A673 (cell line): ENCODE results near the gene SNRPA. TPM values are rescaled to one million over a fixed set of nuclear protein-coding genes. Genes with fewer than 3 reads are reported as not detected.
A peak's percentile ranks its signal among the peaks of the same experiment; 100 is the strongest.
"Not testable (repeated sequence)": the region's sequence is repeated elsewhere in the genome, so short reads cannot be mapped to it uniquely, and the experiment has no call there.

Source experiments
- BruUV-seq: library from RNA; stranded (reverse); fragments of 400-500 nt; replicated peaks from 2 replicates; lab custom pipeline; 2021; lab: Mats Ljungman, UMichigan
- CTCF ChIA-PET: fragments of 300-600 bp; sonication (Branson Sonifier 250); formaldehyde crosslinking; loops from one replicate; lab custom pipeline; 2022; ENCODE audit warnings: antibody characterized with exemption; lab: Charles Lee
- POLR2A ChIA-PET: fragments of 300-600 bp; sonication (Branson Sonifier 250); formaldehyde crosslinking; loops from one replicate; lab custom pipeline; 2022; ENCODE audit warnings: antibody characterized with exemption; ENCODE audit not compliant: low non-redundant PET; lab: Charles Lee
- DNase-seq: peaks from one replicate; pipeline ENCODE4 v3.0.0-alpha.2; 2015; ENCODE audit warnings: low spot score
- H3K27ac ChIP-seq: fragments of 200-600 bp; sonication (generic); 2 replicates; pipeline ENCODE4 v1.5.1; 2016; ENCODE audit warnings: mixed run types, low read depth, mild to moderate bottlenecking, mixed read lengths, antibody characterized with exemption, low read length; ENCODE audit not compliant: poor library complexity, severe bottlenecking
- H3K27me3 ChIP-seq: fragments of 200-600 bp; sonication (generic); replicated peaks from 2 replicates; pipeline ENCODE4 v1.6.1; 2017; ENCODE audit warnings: mixed run types, low read depth, mild to moderate bottlenecking, mixed read lengths, antibody characterized with exemption, low read length; ENCODE audit not compliant: insufficient read depth, poor library complexity
- H3K36me3 ChIP-seq: fragments of 200-600 bp; sonication (generic); 2 replicates; pipeline ENCODE4 v1.6.1; 2016; ENCODE audit warnings: mixed run types, mild to moderate bottlenecking, mixed read lengths, antibody characterized with exemption, low read length; ENCODE audit not compliant: insufficient read depth, poor library complexity, severe bottlenecking
- H3K4me1 ChIP-seq: fragments of 200-600 bp; sonication (generic); 2 replicates; pipeline ENCODE4 v1.6.1; 2017; ENCODE audit warnings: mixed run types, mild to moderate bottlenecking, mixed read lengths, antibody characterized with exemption, low read length; ENCODE audit not compliant: insufficient read depth, poor library complexity, severe bottlenecking
- H3K4me3 ChIP-seq: fragments of 200-600 bp; sonication (generic); 2 replicates; pipeline ENCODE4 v1.5.1; 2016; ENCODE audit warnings: low read depth, mixed run types, mild to moderate bottlenecking, mixed read lengths, low read length; ENCODE audit not compliant: poor library complexity, severe bottlenecking
- H3K9me3 ChIP-seq: fragments of 200-600 bp; sonication (generic); 2 replicates; pipeline ENCODE4 v1.6.1; 2016; ENCODE audit warnings: mixed run types, low read depth, mild to moderate bottlenecking, mixed read lengths, antibody characterized with exemption, low read length; ENCODE audit not compliant: poor library complexity, severe bottlenecking
- CTCF ChIP-seq: fragments of 300-800, 200-600 bp; sonication (generic); conservative IDR thresholded peaks from 2 replicates; pipeline ENCODE4 v1.5.1; 2017; ENCODE audit warnings: low read depth, mild to moderate bottlenecking, antibody characterized with exemption, low read length, moderate library complexity, mixed read lengths
- EZH2 ChIP-seq: fragments of 200-600 bp; sonication (generic); IDR thresholded peaks from 2 replicates; pipeline ENCODE4 v1.6.1; 2017; ENCODE audit warnings: borderline replicate concordance, low read depth, mild to moderate bottlenecking, mixed read lengths, antibody characterized with exemption, low read length; ENCODE audit not compliant: poor library complexity, severe bottlenecking
- intact Hi-C: fragments of 100-400 bp; cut with micrococcal nuclease; formaldehyde crosslinking; loops from one replicate; pipeline ENCODE4 v1.10.0; 2022; ENCODE audit not compliant: unreplicated experiment
- total RNA-seq: library from RNA; stranded (reverse); gene quantifications from 2 replicates; pipeline ENCODE4 v1.2.3, GENCODE V29; 2021

Gene SNRPA
- total RNA-seq, 1 experiment from 2014 or later: 167 TPM

GRCh38 chr19:40811478-40812341 is 60.7 kb downstream of the SNRPA start:
- no peak for DNase-seq
- peak overlapping the region; percentile 27 for H3K4me3 ChIP-seq

GRCh38 chr19:40812571-40812970 is 61.6 kb downstream of the SNRPA start:
- Histone ChIP-seq H3K4me1 (peaks cover 17% of the 10 kb centered on the region), H3K36me3 (peaks cover 14% of the 10 kb centered on the region)
- H3K27me3 ChIP-seq, H3K27ac ChIP-seq, CTCF ChIA-PET, DNase-seq, POLR2A ChIA-PET, intact Hi-C loops, H3K9me3 ChIP-seq, BruUV-seq, H3K4me3 ChIP-seq: not testable (repeated sequence)

More at GRCh38 chr19:40811478-40812341, 60.7 kb downstream of the SNRPA start:
- no peaks in the 10 kb centered on the region for H3K27me3 ChIP-seq
- POLR2A ChIA-PET: no interaction called here
- no TSS peak for BruUV-seq
- no peaks in the 10 kb centered on the region for H3K9me3 ChIP-seq
- CTCF ChIA-PET: no interaction called here
- peaks cover 22% of the 10 kb centered on the region for H3K4me1 ChIP-seq
- peaks cover 21% of the 10 kb centered on the region for H3K36me3 ChIP-seq
- intact Hi-C loops: no loop called here
- H3K27ac ChIP-seq: no peak overlapping the region
- no peak for TF ChIP-seq EZH2
- TF ChIP-seq CTCF: no peak

- H3K9me3 ChIP-seq: no peaks in the 10 kb centered on the region
- TF ChIP-seq EZH2: no peak
- no peak for TF ChIP-seq CTCF
- ChIA-PET POLR2A (no interaction called here), CTCF (no interaction called here)
- DNase-seq: peak; percentile 57
- no peaks in the 10 kb centered on the region for H3K27me3 ChIP-seq
- peaks cover 8% of the 10 kb centered on the region for H3K36me3 ChIP-seq
- intact Hi-C loops: no loop called here
- H3K4me3 ChIP-seq: no peak overlapping the region
- BruUV-seq: no TSS peak
- H3K4me1 ChIP-seq: peaks cover 17% of the 10 kb centered on the region
- no peak overlapping the region for H3K27ac ChIP-seq
Measured at GRCh38 chr19:40813182-40813581, 62.2 kb downstream of the SNRPA start.

Other genes with a start within 250 kb of the SNRPA start
- gene SHKBP1, start 174.3 kb upstream of the SNRPA start, total RNA-seq: 85.5 and 110 TPM in 2 replicates
- 139 and 178 TPM in 2 replicates for gene LTBP4, start 149.8 kb upstream of the SNRPA start, total RNA-seq
- gene NUMBL, start 60.6 kb upstream of the SNRPA start, total RNA-seq: 38.4 and 49.3 TPM in 2 replicates
- gene COQ8B, start 34.3 kb upstream of the SNRPA start, total RNA-seq: 34.1 and 38.8 TPM in 2 replicates
- 7.2 and 8.5 TPM in 2 replicates for gene ITPKC, start 34.1 kb upstream of the SNRPA start, total RNA-seq
- 17.1 and 20.8 TPM in 2 replicates for gene ACTMAP, start 726 bp upstream of the SNRPA start, total RNA-seq
- 0.75 and 0.85 TPM in 2 replicates for gene MIA, start 24.3 kb downstream of the SNRPA start, total RNA-seq
- gene RAB4B, start 27.0 kb downstream of the SNRPA start, total RNA-seq: 9.1 and 14.6 TPM in 2 replicates
- 105 and 113 TPM in 2 replicates for gene EGLN2, start 48.0 kb downstream of the SNRPA start, total RNA-seq
- gene CYP2A6, start 99.2 kb downstream of the SNRPA start, total RNA-seq: not detected in 2 replicates
- not detected in 2 replicates for gene CYP2A7, start 131.0 kb downstream of the SNRPA start, total RNA-seq
- gene CYP2B6, start 240.1 kb downstream of the SNRPA start, total RNA-seq: not detected in 2 replicates